Loucy (cell line): ENCODE measurements around the gene INPP5D.

Experiments used
- CTCF ChIP-seq: fragments of 200-600 bp; sonication (generic); conservative IDR thresholded peaks from 2 replicates; pipeline ENCODE4 v1.5.1; 2014; ENCODE audit warnings: mild to moderate bottlenecking, antibody characterized with exemption, low read length
- EZH2phosphoT487 ChIP-seq: fragments of 200-600 bp; IDR thresholded peaks from 2 replicates; pipeline ENCODE4 v1.6.1; 2018; ENCODE audit warnings: antibody characterized with exemption, mild to moderate bottlenecking, moderate library complexity, borderline replicate concordance

- TF ChIP-seq CTCF = no peak
- no peak for TF ChIP-seq EZH2phosphoT487
Observed at GRCh38 chr2:233164967-233165366, 104.8 kb downstream of the INPP5D start.
